HEK293 (cell line): Measurements from ENCODE around the gene OR2A5.

Source experiments
- CTCF ChIA-PET: fragments of 350-600 bp; formaldehyde crosslinking; extraction: SDS; loops from one replicate; lab custom pipeline; 2021; ENCODE audit warnings: antibody characterized with exemption; lab: Yijun Ruan, JAX
- POLR2A ChIA-PET: fragments of 300-600 bp; formaldehyde crosslinking; extraction: SDS; loops from one replicate; lab custom pipeline; 2020; ENCODE audit warnings: antibody characterized with exemption, inconsistent platforms; lab: Yijun Ruan, JAX
- H3K27ac ChIP-seq: fragments of 200-500 bp; sonication (Bioruptor generic); 2 replicates; pipeline ENCODE4 v1.5.1; 2014; ENCODE audit warnings: low read depth, low read length, control low read depth, inconsistent platforms; ENCODE audit errors: extremely low read depth
- H3K36me3 ChIP-seq, 2 experiments: fragments of 200-500 bp in 1 of 2; sonication (Bioruptor generic) in 1 of 2; 1 replicate in 1 of 2; 2 replicates in 1 of 2; pipeline ENCODE4 v1.5.1; 2014 to 2017; ENCODE audit warnings: inconsistent platforms in 2 of 2, low read length in 2 of 2; ENCODE audit not compliant: control insufficient read depth in 2 of 2, insufficient read depth in 1 of 2
- H3K4me1 ChIP-seq: fragments of 200-500 bp; sonication (Bioruptor generic); 2 replicates; pipeline ENCODE4 v1.5.1; 2014; ENCODE audit warnings: mild to moderate bottlenecking, low read length, inconsistent platforms; ENCODE audit not compliant: control insufficient read depth, insufficient read depth
- H3K4me3 ChIP-seq: 2 replicates; pipeline ENCODE4 v1.5.1; 2011; ENCODE audit warnings: low read depth, mild to moderate bottlenecking, control low read depth, low read length, moderate library complexity
- H3K9me3 ChIP-seq: fragments of 200-500 bp; sonication (Bioruptor generic); 2 replicates; pipeline ENCODE4 v1.5.1; 2014; ENCODE audit warnings: low read depth, low read length, inconsistent platforms; ENCODE audit not compliant: control insufficient read depth, insufficient read depth
- REPIN1 ChIP-seq: fragments of 450-650 bp; formaldehyde crosslinking; IDR thresholded peaks from 2 replicates; pipeline ENCODE4 v1.5.1; 2017; ENCODE audit warnings: missing biosample characterization, missing genetic modification characterization, low read depth
- ZNF24 ChIP-seq: fragments of 450-650 bp; formaldehyde crosslinking; IDR thresholded peaks from 2 replicates; pipeline ENCODE4 v1.5.1; 2016; ENCODE audit warnings: missing biosample characterization, missing genetic modification characterization
- ZNF623 ChIP-seq: fragments of 450-650 bp; formaldehyde crosslinking; IDR thresholded peaks from 2 replicates; pipeline ENCODE4 v1.5.1; 2016; ENCODE audit warnings: missing biosample characterization, missing genetic modification characterization
- ZNF639 ChIP-seq: fragments of 450-650 bp; formaldehyde crosslinking; IDR thresholded peaks from 2 replicates; pipeline ENCODE4 v1.5.1; 2016; ENCODE audit warnings: missing biosample characterization, missing genetic modification characterization
- TF ChIP-seq, protein P1 (sequence below): fragments of 450-650 bp; formaldehyde crosslinking; IDR thresholded peaks from 2 replicates; pipeline ENCODE4 v1.5.1; 2016; ENCODE audit warnings: missing biosample characterization, missing genetic modification characterization, low read depth
- TF ChIP-seq, protein P2 (sequence below): fragments of 450-650 bp; formaldehyde crosslinking; IDR thresholded peaks from 2 replicates; pipeline ENCODE4 v1.5.1; 2016; ENCODE audit warnings: missing biosample characterization, missing genetic modification characterization, borderline replicate concordance
- TF ChIP-seq, protein P3 (sequence below): fragments of 450-650 bp; formaldehyde crosslinking; conservative IDR thresholded peaks from 2 replicates; pipeline ENCODE4 v1.5.1; 2016; ENCODE audit warnings: low read depth, missing biosample characterization, missing genetic modification characterization

OR2A5 gene

GRCh38 chr7:144022169-144022568, 26.6 kb upstream of the OR2A5 start (continued):
- TF ChIP-seq, protein P1, sequence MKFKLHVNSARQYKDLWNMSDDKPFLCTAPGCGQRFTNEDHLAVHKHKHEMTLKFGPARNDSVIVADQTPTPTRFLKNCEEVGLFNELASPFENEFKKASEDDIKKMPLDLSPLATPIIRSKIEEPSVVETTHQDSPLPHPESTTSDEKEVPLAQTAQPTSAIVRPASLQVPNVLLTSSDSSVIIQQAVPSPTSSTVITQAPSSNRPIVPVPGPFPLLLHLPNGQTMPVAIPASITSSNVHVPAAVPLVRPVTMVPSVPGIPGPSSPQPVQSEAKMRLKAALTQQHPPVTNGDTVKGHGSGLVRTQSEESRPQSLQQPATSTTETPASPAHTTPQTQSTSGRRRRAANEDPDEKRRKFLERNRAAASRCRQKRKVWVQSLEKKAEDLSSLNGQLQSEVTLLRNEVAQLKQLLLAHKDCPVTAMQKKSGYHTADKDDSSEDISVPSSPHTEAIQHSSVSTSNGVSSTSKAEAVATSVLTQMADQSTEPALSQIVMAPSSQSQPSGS (tag by site-specific recombination), result no peak

DNA sequence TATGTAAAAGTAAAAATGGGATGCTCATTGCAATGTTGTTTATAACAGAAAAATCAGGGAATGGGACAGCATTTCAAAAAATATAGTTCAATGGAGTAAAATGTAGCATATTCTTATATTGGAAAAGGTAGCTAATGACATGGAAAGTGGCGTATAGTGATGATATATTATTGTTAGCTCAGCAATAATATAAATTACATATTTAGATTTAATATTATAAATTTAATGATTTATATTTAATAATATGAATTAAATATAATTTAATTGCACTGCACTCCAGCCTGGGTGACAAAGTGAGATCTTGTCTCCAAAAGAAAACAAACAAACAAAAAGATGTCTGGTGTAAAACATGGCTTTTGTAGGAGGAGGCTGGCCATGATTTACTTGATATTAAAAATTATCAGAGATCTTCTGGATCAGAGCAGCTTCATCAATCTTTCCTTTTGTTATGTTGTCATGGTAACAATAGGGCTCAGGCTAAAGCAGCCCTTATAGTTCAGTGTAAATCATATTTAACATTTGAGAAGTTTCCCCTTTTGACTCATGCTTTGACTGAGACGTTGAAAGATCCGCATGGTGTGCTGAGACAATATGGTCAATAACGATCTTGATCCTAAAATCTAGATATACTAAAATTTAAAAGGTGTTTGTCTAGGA, 25.4 kb upstream of the OR2A5 start:
- POLR2A ChIA-PET, result no interaction called here
- no peaks in the 10 kb centered on the region for H3K4me1 ChIP-seq
- CTCF ChIA-PET, result interaction anchor here (1.0 kb wide), 1 partner anchor 130 kb away, joined by 3 read pairs; no protein-coding TSS in a partner anchor

GRCh38 chr7:144024213-144024612, 24.5 kb upstream of the OR2A5 start:
- H3K4me1 ChIP-seq, result no peaks in the 10 kb centered on the region
- POLR2A ChIA-PET, result no interaction called here
- H3K4me3 ChIP-seq, result no peak overlapping the region
- H3K27ac ChIP-seq, result no peak overlapping the region
- no peaks in the 10 kb centered on the region for H3K36me3 ChIP-seq
- no peaks in the 10 kb centered on the region for H3K9me3 ChIP-seq
- CTCF ChIA-PET, result interaction anchor here (0.8 kb wide), 1 partner anchor 287 kb away, joined by 4 read pairs; no protein-coding TSS in a partner anchor
- TF ChIP-seq, protein P2, sequence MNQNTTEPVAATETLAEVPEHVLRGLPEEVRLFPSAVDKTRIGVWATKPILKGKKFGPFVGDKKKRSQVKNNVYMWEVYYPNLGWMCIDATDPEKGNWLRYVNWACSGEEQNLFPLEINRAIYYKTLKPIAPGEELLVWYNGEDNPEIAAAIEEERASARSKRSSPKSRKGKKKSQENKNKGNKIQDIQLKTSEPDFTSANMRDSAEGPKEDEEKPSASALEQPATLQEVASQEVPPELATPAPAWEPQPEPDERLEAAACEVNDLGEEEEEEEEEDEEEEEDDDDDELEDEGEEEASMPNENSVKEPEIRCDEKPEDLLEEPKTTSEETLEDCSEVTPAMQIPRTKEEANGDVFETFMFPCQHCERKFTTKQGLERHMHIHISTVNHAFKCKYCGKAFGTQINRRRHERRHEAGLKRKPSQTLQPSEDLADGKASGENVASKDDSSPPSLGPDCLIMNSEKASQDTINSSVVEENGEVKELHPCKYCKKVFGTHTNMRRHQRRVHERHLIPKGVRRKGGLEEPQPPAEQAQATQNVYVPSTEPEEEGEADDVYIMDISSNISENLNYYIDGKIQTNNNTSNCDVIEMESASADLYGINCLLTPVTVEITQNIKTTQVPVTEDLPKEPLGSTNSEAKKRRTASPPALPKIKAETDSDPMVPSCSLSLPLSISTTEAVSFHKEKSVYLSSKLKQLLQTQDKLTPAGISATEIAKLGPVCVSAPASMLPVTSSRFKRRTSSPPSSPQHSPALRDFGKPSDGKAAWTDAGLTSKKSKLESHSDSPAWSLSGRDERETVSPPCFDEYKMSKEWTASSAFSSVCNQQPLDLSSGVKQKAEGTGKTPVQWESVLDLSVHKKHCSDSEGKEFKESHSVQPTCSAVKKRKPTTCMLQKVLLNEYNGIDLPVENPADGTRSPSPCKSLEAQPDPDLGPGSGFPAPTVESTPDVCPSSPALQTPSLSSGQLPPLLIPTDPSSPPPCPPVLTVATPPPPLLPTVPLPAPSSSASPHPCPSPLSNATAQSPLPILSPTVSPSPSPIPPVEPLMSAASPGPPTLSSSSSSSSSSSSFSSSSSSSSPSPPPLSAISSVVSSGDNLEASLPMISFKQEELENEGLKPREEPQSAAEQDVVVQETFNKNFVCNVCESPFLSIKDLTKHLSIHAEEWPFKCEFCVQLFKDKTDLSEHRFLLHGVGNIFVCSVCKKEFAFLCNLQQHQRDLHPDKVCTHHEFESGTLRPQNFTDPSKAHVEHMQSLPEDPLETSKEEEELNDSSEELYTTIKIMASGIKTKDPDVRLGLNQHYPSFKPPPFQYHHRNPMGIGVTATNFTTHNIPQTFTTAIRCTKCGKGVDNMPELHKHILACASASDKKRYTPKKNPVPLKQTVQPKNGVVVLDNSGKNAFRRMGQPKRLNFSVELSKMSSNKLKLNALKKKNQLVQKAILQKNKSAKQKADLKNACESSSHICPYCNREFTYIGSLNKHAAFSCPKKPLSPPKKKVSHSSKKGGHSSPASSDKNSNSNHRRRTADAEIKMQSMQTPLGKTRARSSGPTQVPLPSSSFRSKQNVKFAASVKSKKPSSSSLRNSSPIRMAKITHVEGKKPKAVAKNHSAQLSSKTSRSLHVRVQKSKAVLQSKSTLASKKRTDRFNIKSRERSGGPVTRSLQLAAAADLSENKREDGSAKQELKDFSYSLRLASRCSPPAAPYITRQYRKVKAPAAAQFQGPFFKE (tag by site-specific recombination), result no peak
- no peak for TF ChIP-seq REPIN1 (tag by site-specific recombination)
- TF ChIP-seq ZNF639 (tag by site-specific recombination), result no peak

More for the DNA sequence above, 25.4 kb upstream of the OR2A5 start:
- TF ChIP-seq, protein P2 (tag by site-specific recombination), result no peak
- TF ChIP-seq ZNF623 (tag by site-specific recombination), result no peak
- no peak for TF ChIP-seq ZNF24 (tag by site-specific recombination)
- TF ChIP-seq, protein P3, sequence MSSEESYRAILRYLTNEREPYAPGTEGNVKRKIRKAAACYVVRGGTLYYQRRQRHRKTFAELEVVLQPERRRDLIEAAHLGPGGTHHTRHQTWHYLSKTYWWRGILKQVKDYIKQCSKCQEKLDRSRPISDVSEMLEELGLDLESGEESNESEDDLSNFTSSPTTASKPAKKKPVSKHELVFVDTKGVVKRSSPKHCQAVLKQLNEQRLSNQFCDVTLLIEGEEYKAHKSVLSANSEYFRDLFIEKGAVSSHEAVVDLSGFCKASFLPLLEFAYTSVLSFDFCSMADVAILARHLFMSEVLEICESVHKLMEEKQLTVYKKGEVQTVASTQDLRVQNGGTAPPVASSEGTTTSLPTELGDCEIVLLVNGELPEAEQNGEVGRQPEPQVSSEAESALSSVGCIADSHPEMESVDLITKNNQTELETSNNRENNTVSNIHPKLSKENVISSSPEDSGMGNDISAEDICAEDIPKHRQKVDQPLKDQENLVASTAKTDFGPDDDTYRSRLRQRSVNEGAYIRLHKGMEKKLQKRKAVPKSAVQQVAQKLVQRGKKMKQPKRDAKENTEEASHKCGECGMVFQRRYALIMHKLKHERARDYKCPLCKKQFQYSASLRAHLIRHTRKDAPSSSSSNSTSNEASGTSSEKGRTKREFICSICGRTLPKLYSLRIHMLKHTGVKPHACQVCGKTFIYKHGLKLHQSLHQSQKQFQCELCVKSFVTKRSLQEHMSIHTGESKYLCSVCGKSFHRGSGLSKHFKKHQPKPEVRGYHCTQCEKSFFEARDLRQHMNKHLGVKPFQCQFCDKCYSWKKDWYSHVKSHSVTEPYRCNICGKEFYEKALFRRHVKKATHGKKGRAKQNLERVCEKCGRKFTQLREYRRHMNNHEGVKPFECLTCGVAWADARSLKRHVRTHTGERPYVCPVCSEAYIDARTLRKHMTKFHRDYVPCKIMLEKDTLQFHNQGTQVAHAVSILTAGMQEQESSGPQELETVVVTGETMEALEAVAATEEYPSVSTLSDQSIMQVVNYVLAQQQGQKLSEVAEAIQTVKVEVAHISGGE, result no peak
- Histone ChIP-seq H3K4me3 (no peak overlapping the region), H3K9me3 (no peaks in the 10 kb centered on the region), H3K36me3 (no peaks in the 10 kb centered on the region), H3K27ac (no peak overlapping the region)
